HepG2 (cell line): Measurements from ENCODE around the gene SLC38A3. TPM values are rescaled to one million over a fixed set of nuclear protein-coding genes. Genes with fewer than 3 reads are reported as not detected.

ENCODE experiments used
- ATF7-NPFF ChIP-seq: sonication (generic); formaldehyde crosslinking; IDR thresholded peaks from 2 replicates; pipeline ENCODE4 v1.8.1; 2023; ENCODE audit warnings: mild to moderate bottlenecking, low read depth, missing genetic modification reagents, moderate library complexity
- EEA1 ChIP-seq: sonication (generic); formaldehyde crosslinking; IDR thresholded peaks from 2 replicates; pipeline ENCODE4 v1.5.1; 2020; ENCODE audit warnings: mild to moderate bottlenecking, missing genetic modification reagents, borderline replicate concordance
- HCFC1 ChIP-seq: fragments of 150-350 bp; IDR thresholded peaks from 2 replicates; pipeline ENCODE4 v1.6.1; 2014; ENCODE audit warnings: low read depth, low read length
- HNRNPH1 ChIP-seq: fragments of 200-400 bp; formaldehyde crosslinking; optimal IDR thresholded peaks from 2 replicates; pipeline ENCODE3; 2017; ENCODE audit warnings: mild to moderate bottlenecking, low read depth, low read length
- HOXA5 ChIP-seq: sonication (generic); formaldehyde crosslinking; IDR thresholded peaks from 2 replicates; pipeline ENCODE4 v1.4.0; 2020; ENCODE audit warnings: missing genetic modification reagents
- HOXA9 ChIP-seq: sonication (generic); formaldehyde crosslinking; IDR thresholded peaks from 2 replicates; pipeline ENCODE4 v1.8.1; 2022; ENCODE audit warnings: missing genetic modification reagents, mild to moderate bottlenecking, moderate library complexity, borderline replicate concordance
- KDM5A ChIP-seq: fragments of 200-600 bp; sonication (generic); IDR thresholded peaks from 2 replicates; pipeline ENCODE4 v1.7.0; 2018; ENCODE audit warnings: antibody characterized with exemption, mild to moderate bottlenecking, low read length, borderline replicate concordance
- KDM5B ChIP-seq: sonication (generic); formaldehyde crosslinking; IDR thresholded peaks from 2 replicates; pipeline ENCODE4 v1.4.0; 2020; ENCODE audit warnings: missing genetic modification reagents, mild to moderate bottlenecking, borderline replicate concordance
- PAWR ChIP-seq: sonication (generic); formaldehyde crosslinking; IDR thresholded peaks from 2 replicates; pipeline ENCODE4 v1.4.0; 2020; ENCODE audit warnings: missing genetic modification reagents, mild to moderate bottlenecking, borderline replicate concordance
- TCF7 ChIP-seq: sonication (generic); IDR thresholded peaks from 2 replicates; pipeline ENCODE4 v1.6.1; 2016; ENCODE audit warnings: antibody characterized with exemption, low read depth
- ZBTB3 ChIP-seq: sonication (generic); formaldehyde crosslinking; IDR thresholded peaks from 2 replicates; pipeline ENCODE4 v1.4.0; 2020; ENCODE audit warnings: low read depth, mild to moderate bottlenecking, moderate library complexity, missing genetic modification reagents, borderline replicate concordance
- ZFP37 ChIP-seq: sonication (generic); formaldehyde crosslinking; IDR thresholded peaks from 2 replicates; pipeline ENCODE4 v1.4.0; 2020; ENCODE audit warnings: missing genetic modification reagents, borderline replicate concordance
- ZFP90 ChIP-seq: sonication (generic); formaldehyde crosslinking; IDR thresholded peaks from 2 replicates; pipeline ENCODE4 v1.8.0; 2022; ENCODE audit warnings: missing genetic modification reagents, mild to moderate bottlenecking, inconsistent platforms, borderline replicate concordance
- ZNF350 ChIP-seq: sonication (generic); formaldehyde crosslinking; IDR thresholded peaks from 2 replicates; pipeline ENCODE4 v1.4.0; 2020; ENCODE audit warnings: mild to moderate bottlenecking, low read depth, missing genetic modification reagents, borderline replicate concordance
- ZNF530 ChIP-seq: sonication (generic); formaldehyde crosslinking; IDR thresholded peaks from 2 replicates; pipeline ENCODE4 v1.5.0; 2020; ENCODE audit warnings: low read depth, mild to moderate bottlenecking, missing genetic modification reagents
- ZNF564 ChIP-seq: sonication (generic); formaldehyde crosslinking; IDR thresholded peaks from 2 replicates; pipeline ENCODE4 v1.8.1; 2023; ENCODE audit warnings: mild to moderate bottlenecking, missing genetic modification reagents
- ZNF572 ChIP-seq: sonication (generic); formaldehyde crosslinking; IDR thresholded peaks from 2 replicates; pipeline ENCODE4 v1.5.1; 2020; ENCODE audit warnings: mild to moderate bottlenecking, missing genetic modification reagents
- ZNF878 ChIP-seq: sonication (generic); formaldehyde crosslinking; IDR thresholded peaks from 2 replicates; pipeline ENCODE4 v1.8.1; 2023; ENCODE audit warnings: mild to moderate bottlenecking, missing genetic modification reagents, moderate library complexity
- polyA plus RNA-seq, 8 experiments: library from polyadenylated mRNA; depleted of rRNA in 3 of 8; stranded (reverse) in 7 of 8; unstranded in 1 of 8; fragments of >200 nt; fragmentation: Illumina TruSeq in 4 of 8; extraction: Trizol in 4 of 8; gene quantifications; 2 replicates each; pipeline versions ENCODE4 v1.2.1 to v1.2.3, GENCODE V29; 2011 to 2016; ENCODE audit warnings: low read depth in 4 of 8, missing spikeins in 1 of 8, mixed read lengths in 1 of 8; ENCODE audit not compliant: insufficient read depth in 1 of 8
- total RNA-seq, 5 experiments: library from RNA; depleted of rRNA; stranded (reverse); fragments of >200 nt; fragmentation: Illumina TruSeq; extraction: Trizol; gene quantifications; 2 replicates each; pipeline ENCODE4 v1.2.3, GENCODE V29; 2016; ENCODE audit warnings: low read depth in 1 of 5
- TF ChIP-seq, protein P1 (sequence below): sonication (generic); formaldehyde crosslinking; IDR thresholded peaks from 2 replicates; pipeline ENCODE4 v1.9.0; 2021; ENCODE audit warnings: mild to moderate bottlenecking, missing genetic modification reagents
- TF ChIP-seq, protein P2 (sequence below): sonication (generic); formaldehyde crosslinking; IDR thresholded peaks from 2 replicates; pipeline ENCODE4 v1.4.0; 2020; ENCODE audit warnings: mild to moderate bottlenecking, missing genetic modification reagents

The SLC38A3 gene
- total and polyA plus RNA-seq, 2 of the 13 experiments (the other 11 are each of a cell fraction or from before 2014, with no cell fraction given): 29.8 to 164 TPM

DNA sequence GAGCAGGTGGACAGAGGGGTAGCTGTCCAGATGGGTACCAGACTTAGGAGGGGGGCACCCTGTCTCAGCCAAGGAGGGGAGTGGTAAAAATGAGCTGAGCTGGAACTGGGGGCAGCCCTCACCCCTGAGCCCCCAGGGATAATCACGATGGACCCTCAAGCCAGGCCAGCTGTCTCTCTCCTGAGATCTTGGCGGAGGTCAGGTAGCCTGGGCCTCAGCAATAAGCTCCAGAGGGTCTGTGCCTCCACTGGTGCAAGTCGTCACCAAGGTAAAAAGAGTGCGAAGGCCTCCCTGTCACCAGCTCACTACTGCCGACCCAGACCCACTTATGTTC lies 5.1 kb downstream of the SLC38A3 start (continued):
- no peak for TF ChIP-seq KDM5A
- TF ChIP-seq ZFP37 (CRISPR knock-in tag): no peak
- no peak for TF ChIP-seq PAWR
- TF ChIP-seq ZNF564 (CRISPR knock-in tag): no peak
- TF ChIP-seq ZNF572 (CRISPR knock-in tag): no peak
- TF ChIP-seq ZNF530 (CRISPR knock-in tag): no peak
- TF ChIP-seq, protein P1, sequence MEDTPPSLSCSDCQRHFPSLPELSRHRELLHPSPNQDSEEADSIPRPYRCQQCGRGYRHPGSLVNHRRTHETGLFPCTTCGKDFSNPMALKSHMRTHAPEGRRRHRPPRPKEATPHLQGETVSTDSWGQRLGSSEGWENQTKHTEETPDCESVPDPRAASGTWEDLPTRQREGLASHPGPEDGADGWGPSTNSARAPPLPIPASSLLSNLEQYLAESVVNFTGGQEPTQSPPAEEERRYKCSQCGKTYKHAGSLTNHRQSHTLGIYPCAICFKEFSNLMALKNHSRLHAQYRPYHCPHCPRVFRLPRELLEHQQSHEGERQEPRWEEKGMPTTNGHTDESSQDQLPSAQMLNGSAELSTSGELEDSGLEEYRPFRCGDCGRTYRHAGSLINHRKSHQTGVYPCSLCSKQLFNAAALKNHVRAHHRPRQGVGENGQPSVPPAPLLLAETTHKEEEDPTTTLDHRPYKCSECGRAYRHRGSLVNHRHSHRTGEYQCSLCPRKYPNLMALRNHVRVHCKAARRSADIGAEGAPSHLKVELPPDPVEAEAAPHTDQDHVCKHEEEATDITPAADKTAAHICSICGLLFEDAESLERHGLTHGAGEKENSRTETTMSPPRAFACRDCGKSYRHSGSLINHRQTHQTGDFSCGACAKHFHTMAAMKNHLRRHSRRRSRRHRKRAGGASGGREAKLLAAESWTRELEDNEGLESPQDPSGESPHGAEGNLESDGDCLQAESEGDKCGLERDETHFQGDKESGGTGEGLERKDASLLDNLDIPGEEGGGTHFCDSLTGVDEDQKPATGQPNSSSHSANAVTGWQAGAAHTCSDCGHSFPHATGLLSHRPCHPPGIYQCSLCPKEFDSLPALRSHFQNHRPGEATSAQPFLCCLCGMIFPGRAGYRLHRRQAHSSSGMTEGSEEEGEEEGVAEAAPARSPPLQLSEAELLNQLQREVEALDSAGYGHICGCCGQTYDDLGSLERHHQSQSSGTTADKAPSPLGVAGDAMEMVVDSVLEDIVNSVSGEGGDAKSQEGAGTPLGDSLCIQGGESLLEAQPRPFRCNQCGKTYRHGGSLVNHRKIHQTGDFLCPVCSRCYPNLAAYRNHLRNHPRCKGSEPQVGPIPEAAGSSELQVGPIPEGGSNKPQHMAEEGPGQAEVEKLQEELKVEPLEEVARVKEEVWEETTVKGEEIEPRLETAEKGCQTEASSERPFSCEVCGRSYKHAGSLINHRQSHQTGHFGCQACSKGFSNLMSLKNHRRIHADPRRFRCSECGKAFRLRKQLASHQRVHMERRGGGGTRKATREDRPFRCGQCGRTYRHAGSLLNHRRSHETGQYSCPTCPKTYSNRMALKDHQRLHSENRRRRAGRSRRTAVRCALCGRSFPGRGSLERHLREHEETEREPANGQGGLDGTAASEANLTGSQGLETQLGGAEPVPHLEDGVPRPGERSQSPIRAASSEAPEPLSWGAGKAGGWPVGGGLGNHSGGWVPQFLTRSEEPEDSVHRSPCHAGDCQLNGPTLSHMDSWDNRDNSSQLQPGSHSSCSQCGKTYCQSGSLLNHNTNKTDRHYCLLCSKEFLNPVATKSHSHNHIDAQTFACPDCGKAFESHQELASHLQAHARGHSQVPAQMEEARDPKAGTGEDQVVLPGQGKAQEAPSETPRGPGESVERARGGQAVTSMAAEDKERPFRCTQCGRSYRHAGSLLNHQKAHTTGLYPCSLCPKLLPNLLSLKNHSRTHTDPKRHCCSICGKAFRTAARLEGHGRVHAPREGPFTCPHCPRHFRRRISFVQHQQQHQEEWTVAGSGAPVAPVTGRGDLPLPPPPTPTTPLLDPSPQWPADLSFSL (CRISPR knock-in tag): 0 out of 2 replicates have a peak, but pooled peaks have one; percentile 40
- no peak for TF ChIP-seq KDM5B (CRISPR knock-in tag)
- TF ChIP-seq ZFP90 (CRISPR knock-in tag): no peak
- TF ChIP-seq ZNF350: peak; percentile 6; the same call in 1 of the 2 replicates
- no peak for TF ChIP-seq HCFC1
- no peak for TF ChIP-seq ZBTB3 (CRISPR knock-in tag)
- 0 out of 2 replicates have a peak, but pooled peaks have one; percentile 21 for TF ChIP-seq ATF7-NPFF (CRISPR knock-in tag)
- no peak for TF ChIP-seq HNRNPH1
- no peak for TF ChIP-seq HOXA9 (CRISPR knock-in tag)
- TF ChIP-seq EEA1 (CRISPR knock-in tag): no peak
- TF ChIP-seq ZNF878 (CRISPR knock-in tag): no peak
- no peak for TF ChIP-seq HOXA5 (CRISPR knock-in tag)
- TF ChIP-seq, protein P2, sequence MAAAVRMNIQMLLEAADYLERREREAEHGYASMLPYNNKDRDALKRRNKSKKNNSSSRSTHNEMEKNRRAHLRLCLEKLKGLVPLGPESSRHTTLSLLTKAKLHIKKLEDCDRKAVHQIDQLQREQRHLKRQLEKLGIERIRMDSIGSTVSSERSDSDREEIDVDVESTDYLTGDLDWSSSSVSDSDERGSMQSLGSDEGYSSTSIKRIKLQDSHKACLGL (CRISPR knock-in tag): no peak
- TF ChIP-seq TCF7: no peak
